GM23338 (cell line): ENCODE measurements around the gene NELL2.
"Not testable (repeated sequence)": the region's sequence is repeated elsewhere in the genome, so short reads cannot be mapped to it uniquely, and the experiment has no call there.

Experiments used
- CREB1 ChIP-seq: fragments of 250-450 bp; sonication (Bioruptor Pico); IDR thresholded peaks from 2 replicates; pipeline ENCODE4 v1.5.0; 2020; ENCODE audit warnings: low read depth, mild to moderate bottlenecking, moderate library complexity
- CTCF ChIP-seq, 2 experiments: fragments of 200-600 bp in 1 of 2; sonication (generic) in 1 of 2; conservative IDR thresholded peaks; 2 replicates each; pipeline versions ENCODE4 v1.5.1 to v1.6.1; 2016 to 2017; ENCODE audit warnings: antibody characterized with exemption in 2 of 2, low read depth in 2 of 2, mild to moderate bottlenecking in 2 of 2, moderate library complexity in 1 of 2
- EZH2 ChIP-seq: fragments of 200-600 bp; sonication (generic); IDR thresholded peaks from one replicate; pipeline ENCODE4 v1.8.0; 2017; ENCODE audit warnings: antibody characterized with exemption, mild to moderate bottlenecking, low read depth; ENCODE audit not compliant: unreplicated experiment
- EZH2phosphoT487 ChIP-seq: fragments of 200-600 bp; sonication (generic); IDR thresholded peaks from one replicate; pipeline ENCODE4 v1.8.1; 2018; ENCODE audit warnings: antibody characterized with exemption; ENCODE audit not compliant: unreplicated experiment
- JUNB ChIP-seq: IDR thresholded peaks from one replicate; pipeline ENCODE4 v1.6.1; 2016; ENCODE audit warnings: antibody characterized with exemption; ENCODE audit not compliant: unreplicated experiment
- POLR2AphosphoS5 ChIP-seq: IDR thresholded peaks from 2 replicates; pipeline ENCODE4 v1.6.1; 2016; ENCODE audit warnings: antibody characterized with exemption, low read depth
- TF ChIP-seq, protein P1 (sequence below): IDR thresholded peaks from 2 replicates; pipeline ENCODE4 v1.6.1; 2016; ENCODE audit warnings: antibody characterized with exemption
- TF ChIP-seq, protein P2 (sequence below): IDR thresholded peaks from one replicate; pipeline ENCODE4 v1.6.1; 2018; ENCODE audit warnings: antibody characterized with exemption; ENCODE audit not compliant: unreplicated experiment
- TF ChIP-seq, protein P3 (sequence below): fragments of 250-450 bp; sonication (Bioruptor Pico); IDR thresholded peaks from 2 replicates; pipeline ENCODE4 v1.5.0; 2020; ENCODE audit warnings: mild to moderate bottlenecking, moderate library complexity

DNA sequence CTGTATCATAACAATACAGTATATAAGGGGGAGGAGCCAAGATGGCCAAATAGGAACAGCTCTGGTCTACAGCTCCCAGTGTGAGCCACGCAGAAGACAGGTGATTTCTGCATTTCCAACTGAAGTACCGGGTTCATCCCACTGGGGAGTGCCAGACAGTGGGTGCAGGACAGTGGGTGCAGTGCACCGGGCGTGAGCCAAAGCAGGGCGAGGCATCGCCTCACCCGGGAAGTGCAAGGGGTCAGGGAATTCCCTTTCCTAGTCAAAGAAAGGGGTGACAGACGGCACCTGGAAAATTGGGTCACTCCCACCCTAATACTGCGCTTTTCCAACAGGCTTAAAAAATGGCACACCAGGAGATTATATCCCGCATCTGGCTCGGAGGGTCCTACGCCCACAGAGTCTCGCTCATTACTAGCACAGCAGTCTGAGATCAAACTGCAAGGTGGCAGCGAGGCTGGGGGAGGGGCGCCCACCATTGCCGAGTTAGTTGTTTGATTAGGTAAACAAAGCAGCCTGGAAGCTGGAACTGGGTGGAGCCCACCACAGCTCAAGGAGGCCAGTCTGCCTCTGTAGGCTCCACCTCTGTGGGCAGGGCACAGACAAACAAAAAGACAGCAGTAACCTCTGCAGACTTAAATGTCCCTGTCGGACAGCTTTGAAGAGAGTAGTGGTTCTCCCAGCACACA, 134.7 kb downstream of the NELL2 start:
- TF ChIP-seq EZH2phosphoT487; CTCF (conservative IDR thresholded peaks at IDR 0.05; ENCODE audit: low read depth in 2 of 2); EZH2; CREB1 (CRISPR knock-in tag); POLR2AphosphoS5; JUNB: not testable (repeated sequence)
- TF ChIP-seq, protein P1, sequence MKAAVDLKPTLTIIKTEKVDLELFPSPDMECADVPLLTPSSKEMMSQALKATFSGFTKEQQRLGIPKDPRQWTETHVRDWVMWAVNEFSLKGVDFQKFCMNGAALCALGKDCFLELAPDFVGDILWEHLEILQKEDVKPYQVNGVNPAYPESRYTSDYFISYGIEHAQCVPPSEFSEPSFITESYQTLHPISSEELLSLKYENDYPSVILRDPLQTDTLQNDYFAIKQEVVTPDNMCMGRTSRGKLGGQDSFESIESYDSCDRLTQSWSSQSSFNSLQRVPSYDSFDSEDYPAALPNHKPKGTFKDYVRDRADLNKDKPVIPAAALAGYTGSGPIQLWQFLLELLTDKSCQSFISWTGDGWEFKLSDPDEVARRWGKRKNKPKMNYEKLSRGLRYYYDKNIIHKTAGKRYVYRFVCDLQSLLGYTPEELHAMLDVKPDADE = not testable (repeated sequence)
- TF ChIP-seq, protein P2, sequence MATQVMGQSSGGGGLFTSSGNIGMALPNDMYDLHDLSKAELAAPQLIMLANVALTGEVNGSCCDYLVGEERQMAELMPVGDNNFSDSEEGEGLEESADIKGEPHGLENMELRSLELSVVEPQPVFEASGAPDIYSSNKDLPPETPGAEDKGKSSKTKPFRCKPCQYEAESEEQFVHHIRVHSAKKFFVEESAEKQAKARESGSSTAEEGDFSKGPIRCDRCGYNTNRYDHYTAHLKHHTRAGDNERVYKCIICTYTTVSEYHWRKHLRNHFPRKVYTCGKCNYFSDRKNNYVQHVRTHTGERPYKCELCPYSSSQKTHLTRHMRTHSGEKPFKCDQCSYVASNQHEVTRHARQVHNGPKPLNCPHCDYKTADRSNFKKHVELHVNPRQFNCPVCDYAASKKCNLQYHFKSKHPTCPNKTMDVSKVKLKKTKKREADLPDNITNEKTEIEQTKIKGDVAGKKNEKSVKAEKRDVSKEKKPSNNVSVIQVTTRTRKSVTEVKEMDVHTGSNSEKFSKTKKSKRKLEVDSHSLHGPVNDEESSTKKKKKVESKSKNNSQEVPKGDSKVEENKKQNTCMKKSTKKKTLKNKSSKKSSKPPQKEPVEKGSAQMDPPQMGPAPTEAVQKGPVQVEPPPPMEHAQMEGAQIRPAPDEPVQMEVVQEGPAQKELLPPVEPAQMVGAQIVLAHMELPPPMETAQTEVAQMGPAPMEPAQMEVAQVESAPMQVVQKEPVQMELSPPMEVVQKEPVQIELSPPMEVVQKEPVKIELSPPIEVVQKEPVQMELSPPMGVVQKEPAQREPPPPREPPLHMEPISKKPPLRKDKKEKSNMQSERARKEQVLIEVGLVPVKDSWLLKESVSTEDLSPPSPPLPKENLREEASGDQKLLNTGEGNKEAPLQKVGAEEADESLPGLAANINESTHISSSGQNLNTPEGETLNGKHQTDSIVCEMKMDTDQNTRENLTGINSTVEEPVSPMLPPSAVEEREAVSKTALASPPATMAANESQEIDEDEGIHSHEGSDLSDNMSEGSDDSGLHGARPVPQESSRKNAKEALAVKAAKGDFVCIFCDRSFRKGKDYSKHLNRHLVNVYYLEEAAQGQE = not testable (repeated sequence)
- TF ChIP-seq, protein P3, sequence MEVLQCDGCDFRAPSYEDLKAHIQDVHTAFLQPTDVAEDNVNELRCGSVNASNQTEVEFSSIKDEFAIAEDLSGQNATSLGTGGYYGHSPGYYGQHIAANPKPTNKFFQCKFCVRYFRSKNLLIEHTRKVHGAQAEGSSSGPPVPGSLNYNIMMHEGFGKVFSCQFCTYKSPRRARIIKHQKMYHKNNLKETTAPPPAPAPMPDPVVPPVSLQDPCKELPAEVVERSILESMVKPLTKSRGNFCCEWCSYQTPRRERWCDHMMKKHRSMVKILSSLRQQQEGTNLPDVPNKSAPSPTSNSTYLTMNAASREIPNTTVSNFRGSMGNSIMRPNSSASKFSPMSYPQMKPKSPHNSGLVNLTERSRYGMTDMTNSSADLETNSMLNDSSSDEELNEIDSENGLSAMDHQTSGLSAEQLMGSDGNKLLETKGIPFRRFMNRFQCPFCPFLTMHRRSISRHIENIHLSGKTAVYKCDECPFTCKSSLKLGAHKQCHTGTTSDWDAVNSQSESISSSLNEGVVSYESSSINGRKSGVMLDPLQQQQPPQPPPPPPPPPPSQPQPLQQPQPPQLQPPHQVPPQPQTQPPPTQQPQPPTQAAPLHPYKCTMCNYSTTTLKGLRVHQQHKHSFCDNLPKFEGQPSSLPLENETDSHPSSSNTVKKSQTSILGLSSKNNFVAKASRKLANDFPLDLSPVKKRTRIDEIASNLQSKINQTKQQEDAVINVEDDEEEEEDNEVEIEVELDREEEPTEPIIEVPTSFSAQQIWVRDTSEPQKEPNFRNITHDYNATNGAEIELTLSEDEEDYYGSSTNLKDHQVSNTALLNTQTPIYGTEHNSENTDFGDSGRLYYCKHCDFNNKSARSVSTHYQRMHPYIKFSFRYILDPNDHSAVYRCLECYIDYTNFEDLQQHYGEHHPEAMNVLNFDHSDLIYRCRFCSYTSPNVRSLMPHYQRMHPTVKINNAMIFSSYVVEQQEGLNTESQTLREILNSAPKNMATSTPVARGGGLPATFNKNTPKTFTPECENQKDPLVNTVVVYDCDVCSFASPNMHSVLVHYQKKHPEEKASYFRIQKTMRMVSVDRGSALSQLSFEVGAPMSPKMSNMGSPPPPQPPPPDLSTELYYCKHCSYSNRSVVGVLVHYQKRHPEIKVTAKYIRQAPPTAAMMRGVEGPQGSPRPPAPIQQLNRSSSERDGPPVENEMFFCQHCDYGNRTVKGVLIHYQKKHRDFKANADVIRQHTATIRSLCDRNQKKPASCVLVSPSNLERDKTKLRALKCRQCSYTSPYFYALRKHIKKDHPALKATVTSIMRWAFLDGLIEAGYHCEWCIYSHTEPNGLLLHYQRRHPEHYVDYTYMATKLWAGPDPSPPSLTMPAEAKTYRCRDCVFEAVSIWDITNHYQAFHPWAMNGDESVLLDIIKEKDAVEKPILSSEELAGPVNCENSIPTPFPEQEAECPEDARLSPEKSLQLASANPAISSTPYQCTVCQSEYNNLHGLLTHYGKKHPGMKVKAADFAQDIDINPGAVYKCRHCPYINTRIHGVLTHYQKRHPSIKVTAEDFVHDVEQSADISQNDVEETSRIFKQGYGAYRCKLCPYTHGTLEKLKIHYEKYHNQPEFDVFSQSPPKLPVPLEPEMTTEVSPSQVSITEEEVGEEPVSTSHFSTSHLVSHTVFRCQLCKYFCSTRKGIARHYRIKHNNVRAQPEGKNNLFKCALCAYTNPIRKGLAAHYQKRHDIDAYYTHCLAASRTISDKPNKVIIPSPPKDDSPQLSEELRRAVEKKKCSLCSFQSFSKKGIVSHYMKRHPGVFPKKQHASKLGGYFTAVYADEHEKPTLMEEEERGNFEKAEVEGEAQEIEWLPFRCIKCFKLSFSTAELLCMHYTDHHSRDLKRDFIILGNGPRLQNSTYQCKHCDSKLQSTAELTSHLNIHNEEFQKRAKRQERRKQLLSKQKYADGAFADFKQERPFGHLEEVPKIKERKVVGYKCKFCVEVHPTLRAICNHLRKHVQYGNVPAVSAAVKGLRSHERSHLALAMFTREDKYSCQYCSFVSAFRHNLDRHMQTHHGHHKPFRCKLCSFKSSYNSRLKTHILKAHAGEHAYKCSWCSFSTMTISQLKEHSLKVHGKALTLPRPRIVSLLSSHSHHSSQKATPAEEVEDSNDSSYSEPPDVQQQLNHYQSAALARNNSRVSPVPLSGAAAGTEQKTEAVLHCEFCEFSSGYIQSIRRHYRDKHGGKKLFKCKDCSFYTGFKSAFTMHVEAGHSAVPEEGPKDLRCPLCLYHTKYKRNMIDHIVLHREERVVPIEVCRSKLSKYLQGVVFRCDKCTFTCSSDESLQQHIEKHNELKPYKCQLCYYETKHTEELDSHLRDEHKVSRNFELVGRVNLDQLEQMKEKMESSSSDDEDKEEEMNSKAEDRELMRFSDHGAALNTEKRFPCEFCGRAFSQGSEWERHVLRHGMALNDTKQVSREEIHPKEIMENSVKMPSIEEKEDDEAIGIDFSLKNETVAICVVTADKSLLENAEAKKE = not testable (repeated sequence)
